Nephron progenitor cell (in vitro differentiated cells): ENCODE results near the gene SHC2.

Experiments used
- DNase-seq: peaks from one replicate; pipeline ENCODE4 v3.0.0; 2021
- H3K27ac Mint-ChIP-seq: 2 replicates; pipeline ENCODE4 v1.8.0; 2021; ENCODE audit warnings: mild to moderate bottlenecking, moderate library complexity, mixed read lengths
- H3K27me3 Mint-ChIP-seq: 2 replicates; pipeline ENCODE4 v1.8.0; 2021; ENCODE audit warnings: mild to moderate bottlenecking, low read depth, mixed read lengths; ENCODE audit not compliant: poor library complexity
- H3K36me3 Mint-ChIP-seq: 2 replicates; pipeline ENCODE4 v1.8.0; 2021; ENCODE audit warnings: low read depth, mixed read lengths
- H3K4me1 Mint-ChIP-seq: 2 replicates; pipeline ENCODE4 v1.8.0; 2021; ENCODE audit warnings: mixed read lengths
- H3K4me3 Mint-ChIP-seq: 2 replicates; pipeline ENCODE4 v1.8.0; 2021; ENCODE audit warnings: mild to moderate bottlenecking, moderate library complexity, mixed read lengths
- H3K9me3 Mint-ChIP-seq: 2 replicates; pipeline ENCODE4 v1.8.0; 2021; ENCODE audit warnings: mild to moderate bottlenecking, moderate library complexity, mixed read lengths
- CTCF ChIP-seq: fragments of 200-600 bp; sonication (generic); IDR thresholded peaks from 2 replicates; pipeline ENCODE4 v1.5.0; 2021; ENCODE audit warnings: antibody characterized with exemption

Gene SHC2

GRCh38 chr19:465056-465816 is 4.4 kb upstream of the SHC2 start:
- H3K4me1 Mint-ChIP-seq, result no peaks in the 10 kb centered on the region
- no peak overlapping the region for H3K27ac Mint-ChIP-seq
- H3K36me3 Mint-ChIP-seq, result no peaks in the 10 kb centered on the region
- H3K9me3 Mint-ChIP-seq, result peaks cover 8% of the 10 kb centered on the region
- H3K27me3 Mint-ChIP-seq, result peaks cover 17% of the 10 kb centered on the region
- no peak for TF ChIP-seq CTCF
- no peak overlapping the region for H3K4me3 Mint-ChIP-seq
- DNase-seq, result no peak

GRCh38 chr19:464208-464545 is 3.3 kb upstream of the SHC2 start:
- no peak for DNase-seq
- Mint-ChIP-seq H3K36me3 (no peaks in the 10 kb centered on the region), H3K27me3 (peaks cover 17% of the 10 kb centered on the region), H3K4me1 (peaks cover 5% of the 10 kb centered on the region), H3K4me3 (no peak overlapping the region), H3K9me3 (peaks cover 8% of the 10 kb centered on the region), H3K27ac (no peak overlapping the region)
- no peak for TF ChIP-seq CTCF

GRCh38 chr19:463483-464207 is 2.8 kb upstream of the SHC2 start:
- Mint-ChIP-seq H3K36me3 (no peaks in the 10 kb centered on the region), H3K27me3 (peaks cover 21% of the 10 kb centered on the region), H3K27ac (no peak overlapping the region), H3K4me1 (peaks cover 5% of the 10 kb centered on the region), H3K4me3 (no peak overlapping the region), H3K9me3 (peaks cover 8% of the 10 kb centered on the region)
- no peak for TF ChIP-seq CTCF
- no peak for DNase-seq

GRCh38 chr19:461721-462551 is 1.1 kb upstream of the SHC2 start:
- H3K36me3 Mint-ChIP-seq, result peaks cover 6% of the 10 kb centered on the region
- H3K4me1 Mint-ChIP-seq, result peaks cover 9% of the 10 kb centered on the region
- H3K27me3 Mint-ChIP-seq, result peaks cover 17% of the 10 kb centered on the region
- H3K4me3 Mint-ChIP-seq, result peak overlapping the region; percentile 77
- peak; percentile 73 for DNase-seq
- TF ChIP-seq CTCF, result no peak
- H3K27ac Mint-ChIP-seq, result no peak overlapping the region
- H3K9me3 Mint-ChIP-seq, result peaks cover 8% of the 10 kb centered on the region

GRCh38 chr19:459724-460511 is 915 bp downstream of the SHC2 start:
- no peak for TF ChIP-seq CTCF
- Mint-ChIP-seq H3K9me3 (peaks cover 6% of the 10 kb centered on the region), H3K27me3 (peaks cover 20% of the 10 kb centered on the region), H3K27ac (peak overlapping the region; percentile 68), H3K36me3 (peaks cover 23% of the 10 kb centered on the region), H3K4me1 (peaks cover 9% of the 10 kb centered on the region), H3K4me3 (peak overlapping the region; percentile 87)
- DNase-seq, result peak; percentile 83
